Panc1 (cell line): ENCODE measurements around the gene ITPR3. TPM values are rescaled to one million over a fixed set of nuclear protein-coding genes. Genes with fewer than 3 reads are reported as not detected.

Experiments
- ATAC-seq: fragments of 200-7000 bp; cut with Tn5 transposase; 2 replicates; pipeline ENCODE4 v1.9.1; 2020; ENCODE audit warnings: mild to moderate bottlenecking, moderate library complexity
- BruUV-seq: library from RNA; stranded (reverse); fragments of 400-500 nt; replicated peaks from 2 replicates; lab custom pipeline; 2021; lab: Mats Ljungman, UMichigan
- CTCF ChIA-PET: fragments of 300-600 bp; sonication (Branson Sonifier 250); formaldehyde crosslinking; loops from one replicate; lab custom pipeline; 2022; ENCODE audit warnings: antibody characterized with exemption; lab: Charles Lee
- POLR2A ChIA-PET: fragments of 300-600 bp; sonication (Branson Sonifier 250); formaldehyde crosslinking; loops from one replicate; lab custom pipeline; 2022; ENCODE audit warnings: antibody characterized with exemption; lab: Charles Lee
- DNase-seq: peaks from one replicate; pipeline ENCODE4 v3.0.0-alpha.2; 2010; ENCODE audit warnings: low read depth, low spot score
- H3K27ac ChIP-seq: 2 replicates; pipeline ENCODE4 v1.5.1; 2011; ENCODE audit warnings: mild to moderate bottlenecking, low read length, inconsistent platforms
- H3K27me3 ChIP-seq: fragments of 200-500 bp; sonication (Bioruptor generic); 2 replicates; pipeline ENCODE4 v1.6.0; 2014; ENCODE audit warnings: low read length, inconsistent platforms; ENCODE audit not compliant: control insufficient read depth, insufficient read depth
- H3K36me3 ChIP-seq: fragments of 200-500 bp; sonication (Bioruptor generic); 2 replicates; pipeline ENCODE4 v1.5.1; 2014; ENCODE audit warnings: inconsistent platforms, mild to moderate bottlenecking, low read length, moderate library complexity; ENCODE audit not compliant: control insufficient read depth, insufficient read depth
- H3K4me1 ChIP-seq: 2 replicates; pipeline ENCODE4 v1.5.1; 2011; ENCODE audit warnings: inconsistent platforms, mild to moderate bottlenecking, low read length, moderate library complexity; ENCODE audit not compliant: control insufficient read depth, insufficient read depth
- H3K4me3 ChIP-seq, 2 experiments: 2 replicates each; pipeline ENCODE4 v1.5.1; 2011 to 2012; ENCODE audit warnings: low read depth in 2 of 2, low read length in 2 of 2, mild to moderate bottlenecking in 2 of 2, inconsistent platforms in 1 of 2, moderate library complexity in 1 of 2
- H3K9me3 ChIP-seq: fragments of 200-500 bp; sonication (Bioruptor generic); 2 replicates; pipeline ENCODE4 v1.5.1; 2014; ENCODE audit warnings: low read depth, mild to moderate bottlenecking, inconsistent platforms, low read length, moderate library complexity; ENCODE audit not compliant: control insufficient read depth, insufficient read depth
- CTCF ChIP-seq: fragments of 450-650 bp; IDR thresholded peaks from 2 replicates; pipeline ENCODE4 v1.5.1; 2017; ENCODE audit warnings: mild to moderate bottlenecking
- POLR2AphosphoS5 ChIP-seq: IDR thresholded peaks from 2 replicates; pipeline ENCODE4 v1.6.1; 2012; ENCODE audit warnings: mild to moderate bottlenecking, low read depth, low read length, moderate library complexity
- REST ChIP-seq, 2 experiments: IDR thresholded peaks; 2 replicates each; pipeline ENCODE4 v1.6.1; 2011 to 2012; ENCODE audit warnings: low read depth in 2 of 2, control low read depth in 1 of 2, low read length in 1 of 2, mild to moderate bottlenecking in 1 of 2, moderate library complexity in 1 of 2; ENCODE audit not compliant: insufficient read depth in 1 of 2
- SIN3A ChIP-seq: IDR thresholded peaks from 2 replicates; pipeline ENCODE4 v1.6.1; 2012; ENCODE audit warnings: low read depth, mild to moderate bottlenecking, low read length, moderate library complexity, borderline replicate concordance; ENCODE audit not compliant: insufficient read depth
- TCF7L2 ChIP-seq: IDR thresholded peaks from 2 replicates; pipeline ENCODE4 v1.6.1; 2011; ENCODE audit warnings: mild to moderate bottlenecking, low read depth, low read length, inconsistent platforms
- in situ Hi-C: cut with HindIII; loops from 2 replicates; pipeline ENCODE4 v1.10.0; 2016; ENCODE audit warnings: low sequenced_read_pairs, low pct_unique_long_range_greater_than_20kb
- intact Hi-C: fragments of 100-400 bp; cut with micrococcal nuclease; formaldehyde crosslinking; loops from one replicate; pipeline ENCODE4 v1.10.0; 2022; ENCODE audit not compliant: unreplicated experiment
- total RNA-seq: library from RNA; stranded (reverse); gene quantifications from one replicate; pipeline ENCODE4 v1.2.1, GENCODE V29; 2021; ENCODE audit not compliant: unreplicated experiment

ITPR3 gene
- total RNA-seq, 1 experiment from 2014 or later = 65.8 TPM

- TF ChIP-seq POLR2AphosphoS5 = no peak
- no peak for TF ChIP-seq REST (IDR thresholded peaks at IDR 0.05; ENCODE audit: insufficient read depth in 1 of 2, low read depth in 2 of 2, low read length in 1 of 2)
- TF ChIP-seq CTCF = no peak
- TF ChIP-seq SIN3A = no peak
- TF ChIP-seq TCF7L2 = no peak
- Histone ChIP-seq H3K9me3 (no peaks in the 10 kb centered on the region), H3K36me3 (no peaks in the 10 kb centered on the region; the same call in none of the 2 replicates), H3K4me1 (peaks cover 13% of the 10 kb centered on the region), H3K27ac (no peak overlapping the region), H3K27me3 (no peaks in the 10 kb centered on the region), H3K4me3 (no peak overlapping the region)
- ATAC-seq (no peak), DNase-seq (no peak)
- intact Hi-C loops (no loop called here), in situ Hi-C loops (no loop called here)
- ChIA-PET POLR2A (no interaction called here), CTCF (no interaction called here)
- no TSS peak for BruUV-seq
Measured at GRCh38 chr6:33673851-33674250, 52.7 kb downstream of the ITPR3 start.

- CTCF ChIA-PET = no interaction called here
- in situ Hi-C loops (no loop called here), intact Hi-C loops (no loop called here)
- POLR2A ChIA-PET = no interaction called here
- TF ChIP-seq SIN3A = no peak
- TF ChIP-seq TCF7L2 = no peak
- no peak for TF ChIP-seq POLR2AphosphoS5
- TF ChIP-seq CTCF = no peak
- TF ChIP-seq REST (IDR thresholded peaks at IDR 0.05; ENCODE audit: insufficient read depth in 1 of 2, low read depth in 2 of 2, low read length in 1 of 2) = no peak
- H3K27me3 ChIP-seq = no peaks in the 10 kb centered on the region
- DNase-seq (no peak), ATAC-seq (no peak)
- peaks cover 13% of the 10 kb centered on the region for H3K4me1 ChIP-seq
- no peaks in the 10 kb centered on the region for H3K9me3 ChIP-seq
- H3K36me3 ChIP-seq = no peaks in the 10 kb centered on the region; the same call in 1 of the 2 replicates
- H3K4me3 ChIP-seq = no peak overlapping the region
- no peak overlapping the region for H3K27ac ChIP-seq
- no TSS peak for BruUV-seq
Measured at GRCh38 chr6:33675968-33676367, 54.8 kb downstream of the ITPR3 start.
